ENCODE results near the gene PRR20G.
"Not testable (repeated sequence)": the region's sequence is repeated elsewhere in the genome, so short reads cannot be mapped to it uniquely, and the experiment has no call there.

PRR20G gene

GRCh38 chr3:127287840-127288239 lies at the start of gene PRR20G:
TSS of gene PRR20G (minus strand) at chr3:127288046. CDS start at chr3:127287365, 681 bp downstream.
- no peak for DNase-seq (ENCODE audit: low read depth in 2 of 3, low spot score in 1 of 3)

DNA sequence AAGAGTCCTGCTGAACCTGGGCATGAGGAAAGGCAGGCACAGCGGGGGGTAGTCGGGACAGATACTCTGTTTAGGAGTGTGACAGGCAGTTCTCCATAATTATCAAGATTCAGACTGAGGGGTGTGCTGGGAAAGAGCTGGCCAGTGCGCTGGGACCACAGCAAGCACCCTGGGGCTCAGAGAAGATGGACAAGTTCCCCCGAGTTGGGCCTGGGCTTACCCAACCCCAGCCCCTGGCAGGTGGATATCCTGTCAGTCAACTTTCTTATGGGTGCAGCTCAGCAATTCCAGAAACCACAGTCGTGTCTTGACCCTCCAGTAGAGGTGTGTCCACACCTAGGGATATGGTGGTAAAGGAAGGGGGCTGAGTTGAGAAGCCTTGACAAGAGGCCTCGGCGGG lies 49.2 kb upstream of the PRR20G start:
- DNase-seq (ENCODE audit: low read depth in 2 of 3, low spot score in 1 of 3) = no peak

- no peak for DNase-seq (ENCODE audit: low read depth in 2 of 3, low spot score in 1 of 3)
These were observed 48.3 kb upstream of the PRR20G start for GRCh38 chr3:127336101-127336500.

- DNase-seq (ENCODE audit: low read depth in 2 of 3, low spot score in 1 of 3) = no peak
These were observed 42.5 kb upstream of the PRR20G start for GRCh38 chr3:127330385-127330784.

GRCh38 chr3:127329631-127330285 lies 41.9 kb upstream of the PRR20G start:
- no peak for DNase-seq (ENCODE audit: low read depth in 2 of 3, low spot score in 1 of 3)

DNA sequence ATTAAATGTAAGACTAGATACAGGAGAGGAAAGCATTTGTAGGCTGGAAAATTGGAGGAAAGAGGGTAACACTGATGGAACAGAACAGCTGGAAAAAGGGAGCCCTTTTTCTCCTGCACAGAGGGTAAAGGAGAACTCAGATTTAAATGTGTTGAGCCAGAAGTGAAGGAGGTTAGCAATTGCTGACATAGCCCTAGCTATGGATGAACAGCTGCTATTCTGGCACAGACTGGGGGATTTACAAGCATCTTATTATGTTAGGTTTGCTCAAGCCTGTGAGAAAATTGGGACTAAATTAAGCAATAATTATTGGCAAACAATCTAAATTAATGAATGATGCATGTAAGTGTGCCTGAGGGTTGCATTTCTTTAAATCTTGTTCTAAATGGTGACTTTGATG lies 40.6 kb upstream of the PRR20G start:
- no peak for DNase-seq (ENCODE audit: low read depth in 2 of 3, low spot score in 1 of 3)

GRCh38 chr3:127326341-127326740 lies 38.5 kb upstream of the PRR20G start:
- no peak for DNase-seq (ENCODE audit: low read depth in 2 of 3, low spot score in 1 of 3)

DNA sequence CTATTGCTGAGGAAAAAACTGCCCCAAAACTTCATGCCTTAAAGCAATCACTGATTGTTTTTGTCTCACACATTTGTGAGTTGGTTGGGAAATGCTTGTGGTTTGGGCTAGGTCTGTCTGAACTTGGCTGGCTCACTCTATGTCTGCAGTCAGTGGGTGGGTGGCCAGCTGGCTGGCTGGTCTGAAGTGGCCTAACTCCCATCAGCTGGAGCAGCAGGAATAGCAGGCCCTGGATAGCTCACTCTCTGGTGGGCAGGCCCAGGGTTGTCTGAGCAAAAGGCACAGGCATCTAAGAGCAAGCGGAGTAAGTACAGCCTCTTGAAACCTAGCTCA lies 37.7 kb upstream of the PRR20G start:
- DNase-seq (ENCODE audit: low read depth in 2 of 3, low spot score in 1 of 3) = no peak

- no peak for DNase-seq (ENCODE audit: low read depth in 2 of 3, low spot score in 1 of 3)
These were observed 37.2 kb upstream of the PRR20G start for GRCh38 chr3:127324913-127325628.

- DNase-seq (ENCODE audit: low read depth in 2 of 3, low spot score in 1 of 3) = no peak
These were observed 36.2 kb upstream of the PRR20G start for GRCh38 chr3:127324076-127324475.

DNA sequence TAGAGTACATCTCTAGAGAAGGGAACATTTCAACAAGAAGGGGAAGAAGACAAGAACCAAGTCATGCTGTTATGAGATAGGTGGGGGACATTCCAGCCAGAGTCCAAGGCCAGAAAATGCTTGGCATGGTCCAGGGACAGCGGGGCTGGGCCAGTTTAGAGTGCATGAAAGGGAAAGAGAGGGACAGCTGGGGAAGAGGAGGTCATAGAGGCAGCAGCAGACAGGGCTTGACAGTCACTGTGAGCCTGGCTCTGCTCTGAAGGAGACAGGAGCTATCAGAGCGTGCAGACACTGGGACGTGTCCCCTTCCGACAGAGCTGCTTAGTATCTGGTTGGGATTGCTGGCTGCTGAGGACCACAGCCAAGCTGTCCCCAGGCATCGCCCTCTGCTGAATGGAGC lies 35.7 kb upstream of the PRR20G start:
- DNase-seq (ENCODE audit: low read depth in 2 of 3, low spot score in 1 of 3) = no peak

- no peak for DNase-seq (ENCODE audit: low read depth in 2 of 3, low spot score in 1 of 3)
These were observed 33.5 kb upstream of the PRR20G start for GRCh38 chr3:127321371-127321770.

GRCh38 chr3:127320529-127321121 lies 32.8 kb upstream of the PRR20G start:
- no peak for DNase-seq (ENCODE audit: low read depth in 2 of 3, low spot score in 1 of 3)

- no peak for DNase-seq (ENCODE audit: low read depth in 2 of 3, low spot score in 1 of 3)
These were observed 28.8 kb upstream of the PRR20G start for GRCh38 chr3:127316685-127317084.

DNA sequence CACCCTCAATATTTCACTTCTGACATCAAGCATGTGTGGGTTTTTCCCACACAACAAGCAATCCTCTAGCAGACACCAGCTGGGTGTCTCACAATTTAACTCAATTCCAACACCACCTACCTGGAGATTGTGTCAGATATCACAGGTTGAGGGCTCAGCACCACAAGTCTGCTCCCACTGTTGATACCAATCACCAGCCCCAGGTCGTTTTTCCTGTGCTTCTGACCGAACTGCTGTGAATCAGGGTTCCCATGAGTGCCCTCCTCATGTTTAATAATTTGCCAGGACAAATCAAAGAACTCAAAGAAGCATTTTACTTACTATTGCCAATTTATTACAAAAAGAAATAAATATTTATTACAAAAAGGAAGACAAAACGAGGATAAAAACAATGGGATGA lies 25.0 kb upstream of the PRR20G start:
- DNase-seq (ENCODE audit: low read depth in 2 of 3, low spot score in 1 of 3) = no peak

DNA sequence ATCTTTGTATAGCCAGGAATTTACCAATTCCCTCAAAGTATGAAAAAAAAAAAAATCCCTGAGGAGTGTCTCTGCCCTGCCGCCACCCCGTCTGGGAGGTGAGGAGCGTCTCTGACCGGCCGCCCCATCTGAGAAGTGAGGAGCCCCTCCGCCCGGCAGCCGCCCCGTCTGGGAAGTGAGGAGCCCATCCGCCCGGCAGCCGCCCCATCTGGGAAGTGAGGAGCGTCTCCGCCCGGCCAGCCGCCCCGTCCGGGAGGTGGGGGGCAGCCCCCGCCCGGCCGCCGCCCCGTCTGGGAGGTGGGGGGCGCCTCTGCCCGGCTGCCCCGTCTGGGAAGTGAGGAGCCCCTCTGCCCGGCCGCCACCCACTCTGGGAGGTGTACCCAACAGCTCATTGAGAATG lies 21.0 kb upstream of the PRR20G start:
- DNase-seq (ENCODE audit: low read depth in 2 of 3, low spot score in 1 of 3) = not testable (repeated sequence)

DNA sequence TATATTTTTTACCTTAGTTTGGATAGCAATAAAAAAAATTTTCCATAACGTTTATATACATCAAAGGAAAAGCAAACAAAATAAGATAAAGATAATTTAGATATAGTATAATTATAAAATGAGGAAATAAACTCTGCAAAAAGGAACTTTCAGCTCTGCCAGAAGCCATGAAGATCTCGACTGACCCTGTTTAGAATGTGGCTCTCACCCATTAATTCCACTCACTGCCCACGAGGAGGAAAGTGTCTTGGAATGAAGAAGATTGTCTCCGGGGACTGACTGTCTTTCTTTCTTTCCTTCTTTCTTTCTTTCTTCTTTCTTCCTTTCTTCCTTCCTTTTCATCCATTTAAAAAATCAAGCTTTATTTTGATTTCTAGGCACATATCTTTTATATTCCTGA lies 20.1 kb upstream of the PRR20G start:
- DNase-seq (ENCODE audit: low read depth in 2 of 3, low spot score in 1 of 3) = no peak

DNA sequence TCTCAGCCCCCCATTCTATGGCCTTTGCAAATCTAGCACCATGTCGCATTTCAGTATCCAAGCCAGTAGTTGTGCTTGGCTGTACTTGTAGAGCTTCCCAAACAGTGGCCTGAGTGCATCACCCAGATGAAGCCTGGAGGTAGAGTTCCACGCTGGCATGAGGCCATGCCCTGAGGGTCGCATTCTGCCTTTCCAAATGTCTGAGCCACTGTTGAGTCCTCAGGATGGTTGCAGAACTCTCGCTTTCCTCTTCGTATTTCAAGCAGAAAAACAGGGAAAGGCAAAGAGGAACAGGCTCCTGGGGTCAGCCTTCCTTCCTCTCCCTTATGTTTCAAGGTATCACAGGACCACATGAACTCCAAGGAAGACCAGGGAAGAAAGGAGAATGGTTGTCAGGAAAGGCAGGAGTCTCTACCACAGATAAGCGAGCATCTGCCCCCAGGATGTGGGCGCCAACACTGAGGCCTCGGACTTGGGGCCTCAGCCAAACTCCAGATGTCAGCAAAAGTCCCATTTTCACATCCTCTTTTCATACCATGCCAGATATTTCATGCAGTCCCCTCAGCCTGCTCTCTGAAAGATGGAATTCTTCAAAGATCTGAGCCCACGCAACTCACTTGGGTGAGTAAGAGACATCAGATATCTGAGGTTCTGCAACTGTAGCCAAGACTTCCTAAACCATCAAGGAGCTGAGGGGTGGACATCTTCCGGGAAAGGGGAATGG lies 19.4 kb upstream of the PRR20G start:
- no peak for DNase-seq (ENCODE audit: low read depth in 2 of 3, low spot score in 1 of 3)

DNA sequence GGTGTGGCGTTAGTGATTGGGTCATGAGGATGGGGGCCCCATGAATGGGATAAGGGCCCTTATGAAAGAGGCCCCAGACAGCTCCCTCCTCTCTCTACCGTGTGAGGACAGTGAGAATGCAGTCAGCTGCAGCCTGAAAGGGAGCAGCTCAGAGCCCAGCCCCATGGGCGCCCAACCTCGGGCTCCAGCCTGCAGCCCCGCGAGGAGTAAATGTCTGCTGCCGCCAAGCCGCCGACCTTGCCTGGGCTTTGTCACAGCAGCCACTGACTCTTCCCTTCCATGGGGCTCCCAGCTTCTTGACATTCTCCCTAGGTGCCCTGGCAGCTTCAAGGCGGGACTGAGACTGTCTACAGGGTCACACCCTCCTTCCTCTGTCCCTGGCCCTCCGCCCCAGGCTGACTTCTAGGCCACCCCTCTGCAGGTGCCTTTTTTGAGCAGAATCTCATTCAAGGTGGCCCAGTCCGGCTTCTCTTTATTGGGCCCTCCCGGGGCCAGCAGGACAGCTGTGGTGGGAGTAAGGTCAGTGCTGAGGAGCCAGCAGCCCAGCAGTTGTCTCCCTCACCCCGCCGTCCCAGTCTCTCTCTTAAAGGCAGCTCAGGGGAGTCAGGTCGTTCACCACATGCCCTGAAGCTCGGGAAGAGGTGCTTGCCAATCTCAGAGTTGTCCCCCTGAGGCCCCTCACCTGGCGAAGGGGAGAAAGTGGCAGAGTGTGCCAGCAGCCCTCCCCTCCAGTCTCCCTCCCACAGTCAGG lies 18.7 kb upstream of the PRR20G start:
- no peak for DNase-seq (ENCODE audit: low read depth in 2 of 3, low spot score in 1 of 3)

DNA sequence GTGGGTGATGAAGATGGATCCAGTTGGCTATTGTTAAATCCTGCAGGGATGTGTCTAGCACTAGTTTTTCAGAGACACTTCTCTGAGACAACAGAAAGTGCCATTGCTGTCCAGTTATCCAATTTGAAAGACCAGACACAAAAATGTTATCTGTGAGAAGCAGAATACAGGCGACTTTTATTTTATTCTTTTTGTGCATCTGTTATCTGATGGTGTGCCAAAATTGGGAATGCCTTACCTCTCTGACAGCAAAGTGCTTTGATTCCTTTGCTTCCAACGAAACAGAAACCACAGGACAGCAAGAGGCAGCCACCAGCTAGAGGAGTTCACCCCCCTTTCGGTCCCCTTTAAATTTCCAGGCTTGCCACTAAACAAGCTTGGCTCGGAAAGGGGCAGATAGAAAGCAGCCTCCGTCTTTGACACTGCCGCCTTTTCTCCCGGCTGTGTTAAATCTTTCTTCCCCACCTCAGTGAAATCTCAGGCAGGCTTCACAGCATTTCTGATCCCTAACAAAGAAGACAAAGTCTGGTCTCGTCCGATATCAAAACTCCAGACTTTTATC lies 17.7 kb upstream of the PRR20G start:
- no peak for DNase-seq (ENCODE audit: low read depth in 2 of 3, low spot score in 1 of 3)
